ENCODE results near the gene ABCA2.

DNA sequence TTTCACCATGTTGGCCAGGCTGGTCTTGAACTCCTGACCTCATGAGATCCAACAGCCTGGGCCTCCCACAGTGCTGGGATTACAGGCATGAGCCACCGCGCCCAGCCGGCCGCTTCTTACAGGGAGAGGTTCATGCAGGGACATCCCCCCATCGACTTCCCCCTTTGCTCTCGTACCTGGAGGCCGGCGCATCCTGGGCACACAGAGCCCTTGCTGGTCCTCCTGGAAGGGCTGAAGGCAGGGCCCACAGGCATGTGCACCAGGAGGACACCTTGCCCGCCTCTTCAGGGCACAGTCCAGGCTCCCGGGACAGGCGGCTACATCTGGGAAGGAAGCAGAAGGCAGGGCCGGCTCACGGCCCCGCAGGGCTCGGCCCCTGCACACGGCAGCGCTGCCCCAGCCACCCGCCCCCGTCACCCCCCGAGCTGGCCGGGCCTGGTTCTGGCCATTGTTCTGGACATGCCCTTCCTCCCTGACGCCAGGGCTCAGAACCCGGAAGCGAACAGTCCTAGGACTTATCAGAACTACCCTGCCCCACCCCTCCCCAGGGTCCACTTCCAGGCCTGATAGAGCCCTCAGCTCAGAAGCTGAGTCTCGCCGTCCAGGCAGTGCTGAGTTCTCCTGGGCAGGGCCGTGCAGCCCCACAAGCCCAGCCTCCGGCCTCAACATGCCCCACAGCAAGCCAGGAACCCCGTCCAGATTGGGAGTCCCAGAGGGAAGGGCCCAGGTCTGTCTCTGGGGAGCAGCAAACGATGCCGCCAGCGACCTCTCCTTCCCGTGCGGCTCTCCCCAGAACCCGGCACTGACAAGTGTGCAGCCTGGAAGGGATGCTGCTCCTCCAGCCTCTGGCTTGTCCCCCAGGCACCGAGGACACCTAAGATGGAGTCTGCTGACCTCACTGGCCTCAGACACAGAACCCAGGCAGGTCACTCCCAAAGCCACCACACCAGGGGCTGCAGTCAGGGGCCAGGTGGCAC is 15.0 kb upstream of the ABCA2 start:
- TF ChIP-seq ZNF8 (CRISPR knock-in tag; IDR thresholded peaks at IDR 0.05), result no peak
- TF ChIP-seq, protein P1, sequence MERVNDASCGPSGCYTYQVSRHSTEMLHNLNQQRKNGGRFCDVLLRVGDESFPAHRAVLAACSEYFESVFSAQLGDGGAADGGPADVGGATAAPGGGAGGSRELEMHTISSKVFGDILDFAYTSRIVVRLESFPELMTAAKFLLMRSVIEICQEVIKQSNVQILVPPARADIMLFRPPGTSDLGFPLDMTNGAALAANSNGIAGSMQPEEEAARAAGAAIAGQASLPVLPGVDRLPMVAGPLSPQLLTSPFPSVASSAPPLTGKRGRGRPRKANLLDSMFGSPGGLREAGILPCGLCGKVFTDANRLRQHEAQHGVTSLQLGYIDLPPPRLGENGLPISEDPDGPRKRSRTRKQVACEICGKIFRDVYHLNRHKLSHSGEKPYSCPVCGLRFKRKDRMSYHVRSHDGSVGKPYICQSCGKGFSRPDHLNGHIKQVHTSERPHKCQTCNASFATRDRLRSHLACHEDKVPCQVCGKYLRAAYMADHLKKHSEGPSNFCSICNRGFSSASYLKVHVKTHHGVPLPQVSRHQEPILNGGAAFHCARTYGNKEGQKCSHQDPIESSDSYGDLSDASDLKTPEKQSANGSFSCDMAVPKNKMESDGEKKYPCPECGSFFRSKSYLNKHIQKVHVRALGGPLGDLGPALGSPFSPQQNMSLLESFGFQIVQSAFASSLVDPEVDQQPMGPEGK (CRISPR knock-in tag; IDR thresholded peaks at IDR 0.05; ENCODE audit: borderline replicate concordance), result no peak

Measured in SK-N-SH treated with all-trans-retinoic acid at 6 μM for 48 hours (cell line).